H1 (cell line): ENCODE data around the gene GJC2.

Source experiments
- CHD2 ChIP-seq: IDR thresholded peaks from 2 replicates; pipeline ENCODE4 v1.6.1; 2012; ENCODE audit warnings: low read length, improper control_type of control experiment
- GABPA ChIP-seq: IDR thresholded peaks from 2 replicates; pipeline ENCODE4 v1.6.1; 2011; ENCODE audit warnings: mild to moderate bottlenecking, low read length, moderate library complexity, borderline replicate concordance; ENCODE audit not compliant: insufficient read depth
- POLR2A ChIP-seq, 2 experiments: IDR thresholded peaks; 1 replicate in 1 of 2; 2 replicates in 1 of 2; pipeline ENCODE4 v1.6.1; 2011; ENCODE audit warnings: low read depth in 2 of 2, low read length in 2 of 2, mild to moderate bottlenecking in 2 of 2; ENCODE audit errors: control extremely low read depth in 1 of 2
- TF ChIP-seq, protein P1 (sequence below), 3 experiments: IDR thresholded peaks; 1 replicate in 2 of 3; 2 replicates in 1 of 3; pipeline versions ENCODE4 v1.5.1 to v1.6.1; 2011; ENCODE audit warnings: low read length in 3 of 3, mild to moderate bottlenecking in 3 of 3, inconsistent platforms in 2 of 3, low read depth in 1 of 3, moderate library complexity in 1 of 3; ENCODE audit not compliant: insufficient read depth in 1 of 3; ENCODE audit errors: control extremely low read depth in 1 of 3

DNA sequence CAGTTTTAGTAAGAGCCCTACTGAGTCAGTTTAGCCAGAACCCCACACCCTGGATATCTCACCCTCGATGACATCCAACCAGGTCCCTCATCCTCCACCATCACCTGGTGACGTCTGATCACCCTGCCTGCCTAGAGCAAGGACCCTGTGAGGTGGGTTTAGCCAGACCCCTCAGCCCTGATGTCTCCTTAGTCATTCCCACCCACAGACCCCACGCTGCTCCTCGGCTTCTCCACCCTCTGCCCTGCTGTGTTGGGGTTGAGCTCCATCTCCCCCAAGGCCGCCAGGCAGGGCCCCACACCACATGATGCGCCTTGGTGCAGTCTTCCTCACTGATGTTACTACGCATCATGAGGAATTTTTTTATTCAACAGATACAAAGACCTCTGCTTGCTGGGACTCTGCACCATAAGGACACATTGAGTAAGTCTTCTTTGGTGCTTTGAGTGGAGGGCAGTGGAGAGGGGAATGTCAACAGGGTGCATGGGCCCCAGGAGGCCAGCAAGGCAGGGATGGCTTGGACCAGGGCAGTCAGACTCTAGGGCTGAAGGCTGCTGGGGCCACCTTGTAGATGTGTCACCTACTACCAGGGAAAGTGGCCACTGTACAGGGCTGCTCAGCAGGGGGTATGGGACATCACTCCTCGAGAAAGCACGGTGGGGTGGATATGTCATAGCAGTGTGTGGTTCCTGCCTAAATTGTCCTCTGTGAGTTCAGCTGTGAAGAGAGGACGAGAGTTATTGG is 14.2 kb downstream of the GJC2 start:
- TF ChIP-seq, protein P1, sequence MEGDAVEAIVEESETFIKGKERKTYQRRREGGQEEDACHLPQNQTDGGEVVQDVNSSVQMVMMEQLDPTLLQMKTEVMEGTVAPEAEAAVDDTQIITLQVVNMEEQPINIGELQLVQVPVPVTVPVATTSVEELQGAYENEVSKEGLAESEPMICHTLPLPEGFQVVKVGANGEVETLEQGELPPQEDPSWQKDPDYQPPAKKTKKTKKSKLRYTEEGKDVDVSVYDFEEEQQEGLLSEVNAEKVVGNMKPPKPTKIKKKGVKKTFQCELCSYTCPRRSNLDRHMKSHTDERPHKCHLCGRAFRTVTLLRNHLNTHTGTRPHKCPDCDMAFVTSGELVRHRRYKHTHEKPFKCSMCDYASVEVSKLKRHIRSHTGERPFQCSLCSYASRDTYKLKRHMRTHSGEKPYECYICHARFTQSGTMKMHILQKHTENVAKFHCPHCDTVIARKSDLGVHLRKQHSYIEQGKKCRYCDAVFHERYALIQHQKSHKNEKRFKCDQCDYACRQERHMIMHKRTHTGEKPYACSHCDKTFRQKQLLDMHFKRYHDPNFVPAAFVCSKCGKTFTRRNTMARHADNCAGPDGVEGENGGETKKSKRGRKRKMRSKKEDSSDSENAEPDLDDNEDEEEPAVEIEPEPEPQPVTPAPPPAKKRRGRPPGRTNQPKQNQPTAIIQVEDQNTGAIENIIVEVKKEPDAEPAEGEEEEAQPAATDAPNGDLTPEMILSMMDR (IDR thresholded peaks at IDR 0.05; ENCODE audit: control extremely low read depth in 1 of 3, insufficient read depth in 1 of 3, low read depth in 1 of 3, low read length in 3 of 3) = no peak
- TF ChIP-seq POLR2A (IDR thresholded peaks at IDR 0.05; ENCODE audit: control extremely low read depth in 1 of 2, low read depth in 2 of 2, low read length in 2 of 2) (no peak), GABPA (no peak), CHD2 (no peak)
